Glutamatergic neuron (in vitro differentiated cells): ENCODE data around the gene EEF2K. TPM values are rescaled to one million over a fixed set of nuclear protein-coding genes. Genes with fewer than 3 reads are reported as not detected.

Source experiments
- DNase-seq: peaks from one replicate; pipeline ENCODE4 v3.0.0; 2022
- H3K27ac Mint-ChIP-seq: one replicate; pipeline ENCODE4 v1.8.0; 2020; ENCODE audit warnings: mild to moderate bottlenecking, mixed read lengths, inconsistent platforms; ENCODE audit not compliant: unreplicated experiment
- H3K27me3 Mint-ChIP-seq: one replicate; pipeline ENCODE4 v1.8.0; 2020; ENCODE audit warnings: mild to moderate bottlenecking, moderate library complexity, mixed read lengths, inconsistent platforms; ENCODE audit not compliant: unreplicated experiment
- H3K36me3 Mint-ChIP-seq: one replicate; pipeline ENCODE4 v1.8.0; 2020; ENCODE audit warnings: mild to moderate bottlenecking, mixed read lengths, inconsistent platforms; ENCODE audit not compliant: unreplicated experiment
- H3K4me1 Mint-ChIP-seq: one replicate; pipeline ENCODE4 v1.8.0; 2020; ENCODE audit warnings: mild to moderate bottlenecking, low read depth, mixed read lengths, inconsistent platforms; ENCODE audit not compliant: unreplicated experiment
- H3K4me3 Mint-ChIP-seq: one replicate; pipeline ENCODE4 v1.8.0; 2020; ENCODE audit warnings: mild to moderate bottlenecking, mixed read lengths, inconsistent platforms; ENCODE audit not compliant: unreplicated experiment
- H3K9me3 Mint-ChIP-seq: one replicate; pipeline ENCODE4 v1.8.0; 2020; ENCODE audit warnings: mild to moderate bottlenecking, moderate library complexity, mixed read lengths, inconsistent platforms; ENCODE audit not compliant: unreplicated experiment
- total RNA-seq: library from RNA; stranded (reverse); fragmentation: NEBNext Ultra II Directional; extraction: Animal tissue kit (Norgen Biotek cat#: 25700); gene quantifications from one replicate; pipeline ENCODE4 v1.2.1, GENCODE V29; 2021; ENCODE audit not compliant: unreplicated experiment
- TF ChIP-seq, protein P1 (sequence below): fragments of 200-600 bp; sonication (generic); IDR thresholded peaks from one replicate; pipeline ENCODE4 v1.5.0; 2021; ENCODE audit not compliant: partially characterized antibody, unreplicated experiment

Gene EEF2K
- total RNA-seq, 1 donor from 2014 or later, result 40.2 TPM

GRCh38 chr16:22284637-22285036, 78.6 kb downstream of the EEF2K start:
- Mint-ChIP-seq H3K27ac (peak overlapping the region; percentile 46), H3K4me3 (no peak overlapping the region), H3K36me3 (peaks cover 4% of the 10 kb centered on the region), H3K4me1 (peaks cover 17% of the 10 kb centered on the region), H3K27me3 (peaks cover 4% of the 10 kb centered on the region), H3K9me3 (peaks cover 8% of the 10 kb centered on the region)
- TF ChIP-seq, protein P1, sequence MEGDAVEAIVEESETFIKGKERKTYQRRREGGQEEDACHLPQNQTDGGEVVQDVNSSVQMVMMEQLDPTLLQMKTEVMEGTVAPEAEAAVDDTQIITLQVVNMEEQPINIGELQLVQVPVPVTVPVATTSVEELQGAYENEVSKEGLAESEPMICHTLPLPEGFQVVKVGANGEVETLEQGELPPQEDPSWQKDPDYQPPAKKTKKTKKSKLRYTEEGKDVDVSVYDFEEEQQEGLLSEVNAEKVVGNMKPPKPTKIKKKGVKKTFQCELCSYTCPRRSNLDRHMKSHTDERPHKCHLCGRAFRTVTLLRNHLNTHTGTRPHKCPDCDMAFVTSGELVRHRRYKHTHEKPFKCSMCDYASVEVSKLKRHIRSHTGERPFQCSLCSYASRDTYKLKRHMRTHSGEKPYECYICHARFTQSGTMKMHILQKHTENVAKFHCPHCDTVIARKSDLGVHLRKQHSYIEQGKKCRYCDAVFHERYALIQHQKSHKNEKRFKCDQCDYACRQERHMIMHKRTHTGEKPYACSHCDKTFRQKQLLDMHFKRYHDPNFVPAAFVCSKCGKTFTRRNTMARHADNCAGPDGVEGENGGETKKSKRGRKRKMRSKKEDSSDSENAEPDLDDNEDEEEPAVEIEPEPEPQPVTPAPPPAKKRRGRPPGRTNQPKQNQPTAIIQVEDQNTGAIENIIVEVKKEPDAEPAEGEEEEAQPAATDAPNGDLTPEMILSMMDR, result no peak
- no peak for DNase-seq

DNA sequence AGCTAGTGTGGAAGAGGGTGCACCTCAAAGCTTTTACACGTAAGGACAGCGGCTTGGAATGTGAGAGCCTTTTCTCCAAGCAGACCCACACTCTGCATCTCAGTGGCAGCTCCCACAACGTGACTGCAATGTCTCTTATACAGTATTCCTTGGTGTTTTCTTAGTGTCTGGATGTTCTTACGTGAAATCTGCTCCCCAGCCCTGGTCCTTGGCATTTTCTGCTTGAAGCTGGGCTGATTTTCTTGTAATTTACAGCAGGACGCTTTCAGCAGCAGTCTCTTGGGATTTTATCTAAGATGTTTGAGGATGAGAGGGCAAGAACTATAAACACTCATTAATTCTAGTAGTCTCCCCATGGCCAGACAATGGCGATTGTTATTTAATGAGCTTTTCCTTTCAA, 79.0 kb downstream of the EEF2K start:
- Mint-ChIP-seq H3K27ac (peak overlapping the region; percentile 46), H3K27me3 (peaks cover 3% of the 10 kb centered on the region), H3K4me1 (peaks cover 14% of the 10 kb centered on the region), H3K36me3 (peaks cover 4% of the 10 kb centered on the region), H3K4me3 (peak overlapping the region; percentile 23), H3K9me3 (peaks cover 8% of the 10 kb centered on the region)
- DNase-seq, result no peak
- TF ChIP-seq, protein P1, result no peak

DNA sequence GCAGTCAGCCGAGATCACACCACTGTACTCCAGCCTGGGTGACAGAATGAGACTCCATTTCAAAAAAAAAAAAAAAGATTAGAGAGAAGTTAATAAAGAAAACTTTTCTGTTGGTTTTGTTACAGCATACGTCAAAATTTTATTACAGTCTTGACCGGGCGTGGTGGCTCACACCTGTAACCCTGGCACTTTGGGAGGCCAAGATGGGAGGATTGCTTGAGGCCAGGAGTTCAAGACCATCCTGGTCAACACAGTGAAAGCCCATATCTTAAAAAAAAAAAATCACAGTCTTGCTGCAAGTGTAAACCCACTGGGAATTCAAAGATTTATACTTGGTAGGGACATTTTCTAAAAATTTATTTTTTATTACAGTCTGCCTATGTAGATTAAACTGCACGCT, 84.9 kb downstream of the EEF2K start:
- H3K4me3 Mint-ChIP-seq, result no peak overlapping the region
- peaks cover 8% of the 10 kb centered on the region for H3K9me3 Mint-ChIP-seq
- no peak for DNase-seq
- peak overlapping the region; percentile 84 for H3K27ac Mint-ChIP-seq
- peaks cover 2% of the 10 kb centered on the region for H3K27me3 Mint-ChIP-seq
- H3K4me1 Mint-ChIP-seq, result peaks cover 10% of the 10 kb centered on the region
- TF ChIP-seq, protein P1, result no peak
- no peaks in the 10 kb centered on the region for H3K36me3 Mint-ChIP-seq

DNA sequence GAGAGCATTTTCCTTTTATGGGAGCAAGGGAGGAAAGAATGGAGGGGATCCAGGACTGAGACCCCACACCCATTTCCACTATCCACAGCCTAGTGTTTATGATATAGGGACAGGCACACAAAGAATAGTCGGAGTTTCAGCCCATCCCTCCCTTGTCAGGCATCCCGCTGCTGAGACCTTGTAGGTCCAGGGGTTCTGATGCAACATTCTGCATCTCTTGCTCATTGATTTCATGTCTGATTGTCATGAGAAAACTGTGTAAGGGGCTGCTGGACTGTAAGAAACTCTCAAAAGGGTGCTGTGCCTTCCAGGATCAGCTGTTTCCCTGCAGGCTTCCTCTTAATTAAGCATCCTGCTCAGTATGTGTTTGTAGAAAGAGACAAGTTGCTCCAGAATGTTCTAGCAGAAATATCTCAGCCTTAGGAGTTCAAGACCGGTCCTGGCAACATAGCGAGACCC, 85.8 kb downstream of the EEF2K start:
- peak overlapping the region; percentile 84 for H3K27ac Mint-ChIP-seq
- H3K4me1 Mint-ChIP-seq, result peaks cover 10% of the 10 kb centered on the region
- no peak overlapping the region for H3K4me3 Mint-ChIP-seq
- H3K36me3 Mint-ChIP-seq, result no peaks in the 10 kb centered on the region
- H3K9me3 Mint-ChIP-seq, result peaks cover 13% of the 10 kb centered on the region
- H3K27me3 Mint-ChIP-seq, result peaks cover 9% of the 10 kb centered on the region
- TF ChIP-seq, protein P1, result no peak
- no peak for DNase-seq

GRCh38 chr16:22292320-22292719, 86.2 kb downstream of the EEF2K start:
- no peak for DNase-seq
- H3K36me3 Mint-ChIP-seq, result no peaks in the 10 kb centered on the region
- TF ChIP-seq, protein P1, result no peak
- peak overlapping the region; percentile 84 for H3K27ac Mint-ChIP-seq
- H3K4me3 Mint-ChIP-seq, result no peak overlapping the region
- peaks cover 10% of the 10 kb centered on the region for H3K4me1 Mint-ChIP-seq
- H3K9me3 Mint-ChIP-seq, result peaks cover 16% of the 10 kb centered on the region
- peaks cover 12% of the 10 kb centered on the region for H3K27me3 Mint-ChIP-seq
